Measurements from ENCODE around the gene CDH9. TPM values are rescaled to one million over a fixed set of nuclear protein-coding genes. Genes with fewer than 3 reads are reported as not detected.

The CDH9 gene
- polyA plus RNA-seq (2011; rRNA removed), result 0.08 and 0.22 TPM in 2 replicates
- polyA plus RNA-seq (2012; cell fraction: cytosol; rRNA removed), result not detected in 2 replicates
- not detected in 2 replicates for polyA plus RNA-seq (2012; cell fraction: nucleus; rRNA removed)
- not detected in 3 replicates for polyA plus RNA-seq (2017; fragmentation: RNase III; extraction: RNeasy Plus Mini Kit Qiagen cat#74134 plus additional on column Dnase treatment)
- polyA minus RNA-seq (2011; rRNA and poly(A)+ RNA removed), result 0.58 TPM in 1 of 2 replicates, not detected in the other

DNA sequence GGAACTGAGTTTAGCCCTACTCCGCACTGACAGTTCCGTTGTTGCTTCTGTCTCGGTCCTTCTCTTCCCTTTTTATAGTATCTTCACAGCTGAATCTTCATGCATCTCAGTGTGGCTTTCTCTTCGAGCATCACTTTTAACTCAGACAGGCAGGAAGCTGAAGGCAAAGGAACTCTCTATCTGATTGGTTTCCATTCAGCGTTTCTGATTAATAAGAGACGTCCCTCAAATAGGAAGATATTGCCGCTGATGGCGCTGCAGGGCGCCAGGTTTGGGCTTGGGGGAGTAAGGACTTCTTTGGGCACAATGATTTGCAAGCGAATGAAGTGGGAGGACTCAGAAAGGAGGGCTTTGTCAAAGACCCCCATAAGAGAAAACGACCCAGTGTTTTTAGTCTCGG is at the start of gene CDH9:
Gene CDH9 (minus strand): TSS at position 111 of the 400 bp plus-strand sequence. CDS start 50,253 bp downstream, outside the sequence.
- H3K4me1 ChIP-seq, result 0 out of 3 replicates have a peak, but pooled peaks cover 4% of the 10 kb centered on the region
- ChIA-PET POLR2A (no interaction called here), CTCF (interaction anchor here (0.6 to 0.8 kb wide), 3 partner anchors 21 to 257 kb away, joined by 3 to 4 read pairs (median 3); no protein-coding TSS in a partner anchor)
- DNase-seq (ENCODE audit: low read depth in 1 of 2, low spot score in 1 of 2) (peak in 1 of 2 experiments; percentile 6), FAIRE-seq (no peak), ATAC-seq (peak; percentile 37 to 50; a peak in 2 of 6 replicates)
- H3K27ac ChIP-seq, result no peak within 1 kb of the TSS
- TF ChIP-seq CTCF (IDR thresholded peaks at IDR 0.05) (peak; percentile 14; the same call in 1 of the 3 replicates), RARB (CRISPR knock-in tag; IDR thresholded peaks at IDR 0.05) (no peak)
- 9% methylated on average over 12 of the region's 12 CpGs for WGBS (ENCODE audit: missing lambda C conversion rate)
- peak within 1 kb of the TSS; percentile 73 for H3K4me2 ChIP-seq
- H3K4me3 ChIP-seq, result peak within 1 kb of the TSS; percentile 36
- H3K9me3 ChIP-seq, result no peaks in the 10 kb centered on the region

DNA sequence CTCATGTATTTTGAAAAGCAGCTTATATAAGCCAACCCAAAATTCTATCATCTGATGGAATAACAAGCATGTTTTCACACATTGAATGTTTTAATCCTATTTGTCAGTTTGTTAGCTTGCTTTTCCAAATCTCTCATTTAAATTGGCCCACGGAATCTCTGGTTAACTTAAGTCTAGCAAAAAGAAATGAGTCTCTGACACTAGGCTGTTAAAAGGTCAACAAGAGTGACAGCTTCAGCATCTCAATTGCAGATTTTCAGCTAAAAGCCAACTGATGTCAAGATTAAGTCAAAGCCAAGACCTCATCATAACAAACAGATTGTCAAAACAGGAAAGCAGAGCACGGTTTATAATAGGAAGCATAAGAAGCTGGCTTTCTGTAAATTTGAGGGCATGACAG is 49.4 kb upstream of the CDH9 start:
- H3K9me3 ChIP-seq, result no peaks in the 10 kb centered on the region
- DNase-seq (ENCODE audit: low read depth in 1 of 2, low spot score in 1 of 2), result no peak
- CTCF ChIA-PET, result no interaction called here
- ATAC-seq, result no peak
- no peak overlapping the region for H3K4me2 ChIP-seq
- no peaks in the 10 kb centered on the region for H3K4me1 ChIP-seq
- POLR2A ChIA-PET, result no interaction called here
- TF ChIP-seq, protein P1, sequence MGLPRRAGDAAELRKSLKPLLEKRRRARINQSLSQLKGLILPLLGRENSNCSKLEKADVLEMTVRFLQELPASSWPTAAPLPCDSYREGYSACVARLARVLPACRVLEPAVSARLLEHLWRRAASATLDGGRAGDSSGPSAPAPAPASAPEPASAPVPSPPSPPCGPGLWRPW (IDR thresholded peaks at IDR 0.05), result no peak
- no peak overlapping the region for H3K4me3 ChIP-seq
- WGBS (ENCODE audit: missing lambda C conversion rate), result 32% methylated on average over 2 of the region's 2 CpGs
- FAIRE-seq, result no peak
- H3K27ac ChIP-seq, result no peak overlapping the region

- FAIRE-seq (no peak), DNase-seq (ENCODE audit: low read depth in 1 of 2, low spot score in 1 of 2) (no peak), ATAC-seq (no peak)
- H3K27ac ChIP-seq, result no peak overlapping the region
- 68% methylated on average over 7 of the region's 7 CpGs for WGBS (ENCODE audit: missing lambda C conversion rate)
- H3K4me3 ChIP-seq, result no peak overlapping the region
- no peak overlapping the region for H3K4me2 ChIP-seq
- H3K4me1 ChIP-seq, result no peaks in the 10 kb centered on the region
- POLR2A ChIA-PET, result no interaction called here
- H3K9me3 ChIP-seq, result no peaks in the 10 kb centered on the region
- TF ChIP-seq JUNB (IDR thresholded peaks at IDR 0.05), result no peak
- TF ChIP-seq CBX8 (IDR thresholded peaks at IDR 0.05), result no peak
- TF ChIP-seq FOSL2 (IDR thresholded peaks at IDR 0.05), result no peak
- no peak for TF ChIP-seq FOSL2 (CRISPR knock-in tag; IDR thresholded peaks at IDR 0.05)
- TF ChIP-seq EHF (CRISPR knock-in tag; IDR thresholded peaks at IDR 0.05), result no peak
- CTCF ChIA-PET, result interaction anchor here (1.2 kb wide), 1 partner anchor 12 kb away, joined by 4 read pairs; no protein-coding TSS in a partner anchor
These were observed 45.3 kb upstream of the CDH9 start for GRCh38 chr5:27083449-27084415.

DNA sequence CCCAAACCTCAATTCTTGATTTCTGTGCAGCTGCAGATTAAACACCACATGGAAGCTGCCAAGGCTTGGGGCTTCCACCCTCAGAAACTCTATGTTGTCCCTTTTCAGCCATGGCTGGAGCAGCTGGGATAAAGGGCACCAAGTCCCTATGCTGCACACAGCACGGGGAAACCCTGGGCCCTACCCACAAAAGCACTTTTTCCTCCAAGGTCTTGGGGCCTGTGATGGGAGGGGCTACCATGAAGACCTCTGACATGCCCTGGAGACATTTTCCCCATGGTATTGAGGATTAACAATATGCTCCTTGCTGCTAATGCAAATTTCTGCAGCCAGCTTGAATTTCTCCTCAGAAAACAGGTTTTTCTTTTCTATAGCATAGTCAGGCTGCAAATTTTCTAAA is 41.8 kb upstream of the CDH9 start:
- Histone ChIP-seq H3K4me3 (no peak overlapping the region), H3K9me3 (peaks cover under 1% of the 10 kb centered on the region; the same call in 2 of the 3 replicates), H3K4me2 (no peak overlapping the region), H3K4me1 (no peaks in the 10 kb centered on the region), H3K27ac (no peak overlapping the region)
- DNase-seq (ENCODE audit: low read depth in 1 of 2, low spot score in 1 of 2), result no peak
- ChIA-PET CTCF (interaction anchor here (0.9 kb wide), 1 partner anchor 63 kb away, joined by 3 read pairs; no protein-coding TSS in a partner anchor), POLR2A (no interaction called here)
- TF ChIP-seq JUN (IDR thresholded peaks at IDR 0.05) (no peak), GATA3 (IDR thresholded peaks at IDR 0.05; ENCODE audit: borderline replicate concordance) (no peak), ZNF302 (CRISPR knock-in tag; IDR thresholded peaks at IDR 0.05) (no peak), SREBF2 (IDR thresholded peaks at IDR 0.05) (no peak), EHF (CRISPR knock-in tag; IDR thresholded peaks at IDR 0.05) (no peak)
- TF ChIP-seq, protein P2, sequence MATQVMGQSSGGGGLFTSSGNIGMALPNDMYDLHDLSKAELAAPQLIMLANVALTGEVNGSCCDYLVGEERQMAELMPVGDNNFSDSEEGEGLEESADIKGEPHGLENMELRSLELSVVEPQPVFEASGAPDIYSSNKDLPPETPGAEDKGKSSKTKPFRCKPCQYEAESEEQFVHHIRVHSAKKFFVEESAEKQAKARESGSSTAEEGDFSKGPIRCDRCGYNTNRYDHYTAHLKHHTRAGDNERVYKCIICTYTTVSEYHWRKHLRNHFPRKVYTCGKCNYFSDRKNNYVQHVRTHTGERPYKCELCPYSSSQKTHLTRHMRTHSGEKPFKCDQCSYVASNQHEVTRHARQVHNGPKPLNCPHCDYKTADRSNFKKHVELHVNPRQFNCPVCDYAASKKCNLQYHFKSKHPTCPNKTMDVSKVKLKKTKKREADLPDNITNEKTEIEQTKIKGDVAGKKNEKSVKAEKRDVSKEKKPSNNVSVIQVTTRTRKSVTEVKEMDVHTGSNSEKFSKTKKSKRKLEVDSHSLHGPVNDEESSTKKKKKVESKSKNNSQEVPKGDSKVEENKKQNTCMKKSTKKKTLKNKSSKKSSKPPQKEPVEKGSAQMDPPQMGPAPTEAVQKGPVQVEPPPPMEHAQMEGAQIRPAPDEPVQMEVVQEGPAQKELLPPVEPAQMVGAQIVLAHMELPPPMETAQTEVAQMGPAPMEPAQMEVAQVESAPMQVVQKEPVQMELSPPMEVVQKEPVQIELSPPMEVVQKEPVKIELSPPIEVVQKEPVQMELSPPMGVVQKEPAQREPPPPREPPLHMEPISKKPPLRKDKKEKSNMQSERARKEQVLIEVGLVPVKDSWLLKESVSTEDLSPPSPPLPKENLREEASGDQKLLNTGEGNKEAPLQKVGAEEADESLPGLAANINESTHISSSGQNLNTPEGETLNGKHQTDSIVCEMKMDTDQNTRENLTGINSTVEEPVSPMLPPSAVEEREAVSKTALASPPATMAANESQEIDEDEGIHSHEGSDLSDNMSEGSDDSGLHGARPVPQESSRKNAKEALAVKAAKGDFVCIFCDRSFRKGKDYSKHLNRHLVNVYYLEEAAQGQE (IDR thresholded peaks at IDR 0.05), result no peak
- FAIRE-seq, result no peak
- ATAC-seq, result no peak
- 20% methylated on average over 1 of the region's 1 CpG for whole genome bisulfite sequencing (ENCODE audit: missing lambda C conversion rate)
